PFSK-1 (cell line): ENCODE results near the gene DAB1.

Source experiments
- FOXP2 ChIP-seq: optimal IDR thresholded peaks from 2 replicates; pipeline ENCODE3; 2011; ENCODE audit warnings: borderline replicate concordance, control low read depth, inconsistent platforms; ENCODE audit not compliant: insufficient read depth; ENCODE audit errors: extremely low read length, extremely low read depth
- POLR2AphosphoS5 ChIP-seq: IDR thresholded peaks from 2 replicates; pipeline ENCODE4 v1.6.1; 2012; ENCODE audit warnings: low read depth, mild to moderate bottlenecking, control low read depth, low read length, moderate library complexity
- REST ChIP-seq, 2 experiments: IDR thresholded peaks; 2 replicates each; pipeline versions ENCODE4 v1.6.1 to v1.8.0; 2011 to 2012; ENCODE audit warnings: low read depth in 2 of 2, low read length in 2 of 2, control low read depth in 1 of 2, inconsistent platforms in 1 of 2, mild to moderate bottlenecking in 1 of 2, moderate library complexity in 1 of 2; ENCODE audit not compliant: insufficient read depth in 1 of 2
- SIN3A ChIP-seq: IDR thresholded peaks from 2 replicates; pipeline ENCODE4 v1.6.1; 2012; ENCODE audit warnings: mild to moderate bottlenecking, low read length, moderate library complexity, borderline replicate concordance; ENCODE audit not compliant: insufficient read depth
- TAF1 ChIP-seq: IDR thresholded peaks from 2 replicates; pipeline ENCODE4 v1.6.1; 2012; ENCODE audit warnings: low read length, control low read depth, borderline replicate concordance; ENCODE audit not compliant: insufficient read depth

GRCh38 chr1:57384284-57384683, 39.6 kb downstream of the DAB1 start:
- TF ChIP-seq REST (IDR thresholded peaks at IDR 0.05; ENCODE audit: insufficient read depth in 1 of 2, low read depth in 2 of 2, low read length in 2 of 2) (no peak), POLR2AphosphoS5 (no peak), TAF1 (no peak), FOXP2 (no peak), SIN3A (no peak)
